Stimulated activated CD8-positive, alpha-beta memory T cell treated with anti-CD3 and anti-CD28 coated beads, Interleukin-7, amount 100 ng/mL, for 24 hours (primary cell): ENCODE data around the gene ADPRHL1.

Source experiments
- DNase-seq: peaks from one replicate; pipeline ENCODE4 v3.0.0-alpha.2; 2020; ENCODE audit warnings: low read depth

Gene ADPRHL1

GRCh38 chr13:113432506-113433270 lies 20.6 kb downstream of the ADPRHL1 start:
- no peak for DNase-seq

DNA sequence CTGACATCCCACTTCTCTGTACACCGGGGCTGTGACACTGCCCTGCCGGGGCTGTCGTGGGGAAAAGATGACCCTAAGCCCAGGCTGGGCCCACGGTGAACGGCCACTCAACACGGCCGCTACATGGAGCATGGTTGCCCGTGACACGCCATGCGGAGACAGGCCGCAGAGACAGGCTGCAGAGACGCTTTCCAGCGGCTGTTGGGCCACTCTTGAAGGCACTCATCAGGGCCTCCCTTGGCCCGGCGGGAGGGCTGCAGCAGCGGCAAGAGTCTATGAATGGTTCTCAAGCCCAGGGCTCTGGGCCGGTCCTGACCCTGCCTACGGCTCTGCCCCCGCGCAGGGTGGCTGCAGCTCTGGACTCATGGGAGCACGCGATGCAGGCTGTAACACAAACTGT lies 22.1 kb downstream of the ADPRHL1 start:
- no peak for DNase-seq

DNA sequence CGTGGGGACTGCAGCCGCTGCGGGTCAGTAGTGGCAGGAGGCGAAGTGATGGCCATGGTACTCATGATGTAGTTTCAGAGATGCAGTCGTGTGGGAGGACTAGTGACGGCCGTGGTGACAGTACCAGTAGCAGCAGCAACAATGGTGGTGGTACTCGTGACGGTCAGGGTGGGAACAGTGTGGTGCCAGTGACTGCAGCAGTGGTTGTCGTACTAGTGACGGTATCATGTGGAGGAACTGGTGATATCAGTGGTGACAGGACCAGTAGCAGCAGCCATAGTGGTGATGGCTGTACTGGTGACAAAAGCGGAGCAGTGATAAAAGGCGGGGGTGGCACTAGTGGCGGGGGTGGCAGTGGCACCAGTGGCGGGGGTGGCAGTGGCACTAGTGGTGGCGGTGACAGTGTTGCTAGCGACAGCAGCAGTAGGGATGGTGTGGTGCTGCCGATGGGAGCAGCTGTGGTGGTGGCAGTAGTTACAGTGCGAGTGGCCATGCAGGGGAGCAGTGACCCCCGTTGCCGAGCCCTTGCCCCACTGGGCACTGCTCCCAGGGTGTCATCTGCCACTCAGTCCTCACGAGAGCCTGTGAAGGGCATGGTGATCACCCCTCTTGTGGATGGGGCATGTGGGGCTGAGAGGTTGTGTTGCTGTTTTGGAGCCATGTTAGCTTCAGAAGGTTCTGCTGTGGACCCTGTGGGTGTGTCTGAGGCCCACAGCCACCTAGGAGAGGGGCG lies 22.7 kb downstream of the ADPRHL1 start:
- no peak for DNase-seq

DNA sequence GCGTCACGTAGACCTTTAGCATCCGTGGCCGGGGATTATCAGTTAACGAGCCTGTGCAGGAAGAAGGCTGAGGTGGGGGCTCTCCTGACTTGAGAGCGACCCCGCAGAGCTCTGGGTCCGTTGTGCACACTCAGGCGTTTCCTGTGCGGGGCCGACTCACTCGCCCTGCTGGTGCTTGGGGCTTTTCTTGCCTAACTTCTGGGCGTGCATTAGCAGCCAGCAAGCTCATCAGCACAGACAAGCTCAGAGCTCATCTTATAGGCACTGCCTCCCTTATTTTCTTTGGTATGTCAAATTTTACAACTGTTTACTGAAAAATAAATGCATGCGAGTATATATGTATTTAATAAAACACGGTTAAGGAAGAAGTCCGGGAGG lies 23.7 kb downstream of the ADPRHL1 start:
- no peak for DNase-seq

- DNase-seq, result no peak
These were observed 24.2 kb downstream of the ADPRHL1 start for GRCh38 chr13:113428871-113429607.

DNA sequence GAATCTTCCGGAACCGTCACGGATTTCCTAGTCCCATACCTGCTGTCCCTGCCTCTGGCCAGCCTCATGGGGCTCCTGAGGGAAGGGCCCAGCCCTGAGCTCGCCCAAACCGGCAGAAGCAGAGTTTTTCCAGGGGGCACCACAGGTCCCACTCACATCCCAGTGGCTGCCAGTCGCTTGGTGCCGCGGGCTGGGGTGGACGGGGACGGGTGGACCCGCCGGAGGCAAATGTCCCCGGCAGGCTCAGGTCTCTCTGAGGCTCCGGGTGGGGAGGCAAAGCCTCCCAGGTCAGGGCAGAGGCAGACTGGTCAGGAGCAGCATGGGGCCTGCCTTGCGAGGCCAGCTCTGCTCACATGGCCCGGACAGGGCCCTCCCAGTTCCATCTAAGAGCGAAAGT lies 24.8 kb downstream of the ADPRHL1 start:
- no peak for DNase-seq

- no peak for DNase-seq
These were observed 25.5 kb downstream of the ADPRHL1 start for GRCh38 chr13:113427562-113428468.

- no peak for DNase-seq
These were observed 26.7 kb downstream of the ADPRHL1 start for GRCh38 chr13:113426591-113426986.

GRCh38 chr13:113425941-113426590 lies 27.2 kb downstream of the ADPRHL1 start:
- DNase-seq, result no peak

DNA sequence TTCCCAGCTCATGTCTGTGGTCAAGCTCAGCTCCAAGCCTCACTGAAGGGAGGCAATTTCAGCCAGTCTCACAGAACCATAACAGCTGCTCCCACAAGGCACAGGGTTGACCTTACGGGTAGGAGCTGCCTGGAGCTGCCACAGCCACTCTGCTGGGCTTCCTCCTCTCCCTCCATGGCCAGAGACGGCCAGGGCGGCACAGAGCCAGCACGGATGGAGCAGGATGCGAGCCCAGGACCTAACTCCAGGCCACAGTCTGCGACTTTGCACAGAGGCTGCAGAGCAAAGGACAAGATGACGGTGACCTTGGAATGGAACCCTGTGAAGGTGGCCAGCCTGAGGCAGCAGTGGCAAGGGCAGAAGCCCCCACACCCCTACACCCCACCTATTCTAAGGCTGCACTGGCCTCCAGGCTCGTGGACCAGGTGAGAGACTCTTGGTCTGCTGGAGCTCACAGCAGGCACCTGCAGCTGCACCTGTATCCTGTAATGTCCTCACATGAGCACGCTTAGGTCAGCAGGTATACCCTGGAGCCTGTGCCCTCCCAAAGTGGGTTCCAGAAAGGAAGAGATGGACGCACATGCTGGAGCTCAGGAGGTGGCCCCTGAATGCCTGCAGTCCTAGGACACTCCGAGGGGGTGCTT lies 29.6 kb downstream of the ADPRHL1 start:
- DNase-seq, result no peak

DNA sequence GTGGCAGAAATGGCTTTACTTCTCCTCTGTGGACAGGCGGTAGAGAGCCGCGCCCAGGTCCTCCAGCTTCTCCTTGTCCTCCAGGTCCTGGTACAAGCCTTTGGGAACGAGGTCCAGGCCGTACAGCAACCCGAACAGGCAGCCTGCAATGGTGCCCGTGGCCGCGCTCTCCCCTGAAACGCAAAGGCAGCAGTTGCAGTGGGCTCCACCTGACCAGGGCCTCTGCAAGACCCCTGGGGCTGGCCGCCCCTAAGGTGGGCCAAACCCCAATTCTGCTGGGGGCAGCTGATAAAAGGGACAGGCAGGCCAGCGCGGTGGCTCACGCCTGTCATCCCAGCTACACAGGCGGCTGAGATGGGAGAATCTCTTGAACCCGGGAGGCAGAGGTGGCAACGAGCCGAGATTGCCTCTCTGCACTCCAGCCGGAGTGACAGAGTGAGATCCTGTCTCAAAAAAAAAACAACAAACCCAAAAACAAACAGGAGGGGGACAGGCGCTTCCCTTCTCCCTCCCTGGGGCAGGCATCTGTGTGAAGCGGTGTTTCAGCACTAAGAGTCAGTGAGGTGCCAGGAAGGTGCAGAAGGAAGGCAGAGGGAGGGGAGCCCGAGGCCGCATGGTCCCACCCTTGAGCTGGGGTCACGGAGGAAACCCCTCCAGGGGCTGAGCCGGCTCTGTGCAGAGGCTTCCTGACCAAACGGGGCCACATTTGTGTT lies 30.3 kb downstream of the ADPRHL1 start:
- no peak for DNase-seq

- no peak for DNase-seq
These were observed 31.5 kb downstream of the ADPRHL1 start for GRCh38 chr13:113421673-113422270.

DNA sequence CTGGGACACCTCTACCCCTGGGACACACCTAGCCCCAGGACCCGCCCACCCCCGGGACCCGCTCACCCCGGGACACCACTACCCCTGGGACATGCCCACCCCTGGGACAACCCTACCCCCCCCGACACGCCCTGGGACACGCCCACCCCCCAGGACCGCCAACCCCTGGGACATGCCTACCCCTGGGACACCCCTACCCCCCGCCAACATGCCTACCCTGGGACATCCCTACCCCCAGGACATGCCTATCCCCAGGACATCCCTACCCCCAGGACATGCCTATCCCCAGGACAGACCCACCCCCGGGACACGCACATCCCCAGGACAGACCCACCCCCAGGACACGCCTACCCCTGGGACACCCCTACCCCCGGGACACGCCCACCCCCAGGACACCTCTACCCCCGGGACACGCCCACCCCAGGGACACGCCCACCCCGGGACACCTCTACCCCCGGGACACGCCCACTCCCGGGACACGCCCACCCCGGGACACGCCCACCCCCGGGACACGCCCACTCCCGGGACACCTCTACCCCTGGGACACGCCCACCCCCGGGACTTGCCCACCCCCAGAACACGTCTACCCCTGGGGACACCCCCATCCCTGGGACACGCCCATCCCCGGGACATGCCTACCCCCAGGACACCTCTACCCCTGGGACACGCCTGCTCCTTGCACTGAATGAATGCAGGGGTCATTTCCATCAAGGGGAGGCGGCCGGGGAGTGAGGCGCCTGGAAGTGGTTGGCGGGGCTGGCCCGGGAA lies 32.3 kb downstream of the ADPRHL1 start:
- no peak for DNase-seq

DNA sequence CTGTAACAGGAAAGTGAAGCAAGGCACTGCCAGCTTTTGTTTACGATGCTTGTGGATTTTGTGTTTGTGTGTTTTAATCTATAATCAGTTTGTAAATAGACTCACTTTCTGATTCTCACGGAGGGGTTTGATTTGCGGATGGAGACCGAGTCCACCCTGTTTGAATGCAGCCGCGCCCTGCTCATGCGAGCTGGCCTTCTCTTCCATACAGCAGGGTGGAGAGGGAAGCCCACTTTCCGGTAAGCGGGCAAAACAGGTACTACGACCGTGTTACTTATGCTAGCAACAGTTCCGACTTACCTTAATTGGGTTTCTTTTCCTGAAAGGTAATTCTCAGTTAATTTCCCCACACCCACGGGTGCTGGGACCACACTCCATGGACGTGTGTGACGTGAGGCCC lies 33.1 kb downstream of the ADPRHL1 start:
- no peak for DNase-seq

- no peak for DNase-seq
These were observed 33.6 kb downstream of the ADPRHL1 start for GRCh38 chr13:113419531-113420193.

GRCh38 chr13:113418722-113419049 lies 34.6 kb downstream of the ADPRHL1 start:
- DNase-seq, result no peak

DNA sequence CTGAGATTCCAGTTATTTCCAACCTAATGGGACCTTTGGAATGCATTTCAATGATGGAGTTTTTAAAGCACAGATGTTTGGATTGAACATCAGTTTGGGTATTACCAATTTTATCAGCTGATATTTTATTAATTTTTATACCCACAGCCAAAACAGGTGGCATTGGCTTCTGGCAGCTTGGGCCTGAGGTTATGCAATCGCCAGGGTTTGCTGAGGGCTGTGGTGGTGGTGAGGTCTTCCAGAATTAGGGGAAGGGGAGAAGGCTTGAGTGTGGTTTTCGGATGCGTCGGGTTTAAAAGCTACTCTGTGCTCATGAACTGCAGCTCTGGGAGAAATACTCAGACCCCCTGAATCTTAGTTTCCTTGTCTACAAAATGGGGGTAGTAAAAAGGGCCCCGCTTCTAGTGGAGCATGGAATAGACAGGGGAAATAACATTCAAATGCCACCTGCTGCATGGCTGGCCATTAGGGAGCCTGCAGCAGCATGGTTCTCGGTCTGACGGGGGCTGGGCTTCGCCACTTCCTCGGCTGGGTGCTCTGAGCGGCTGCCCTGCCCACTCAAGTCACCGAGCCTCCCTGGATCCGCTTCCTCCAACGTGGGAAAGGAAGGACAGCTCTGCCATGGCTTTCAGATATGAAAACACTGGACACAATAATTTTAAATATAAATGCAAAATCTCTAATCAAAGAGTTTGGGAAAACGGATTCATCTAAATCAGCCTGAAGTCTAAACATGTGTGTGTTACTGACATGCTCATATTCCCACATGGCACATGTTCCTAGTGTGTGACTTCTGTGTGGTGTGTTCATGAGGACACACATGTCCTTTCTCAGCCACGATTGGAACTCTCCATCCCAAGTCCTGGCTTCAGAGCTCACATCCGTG lies 35.2 kb downstream of the ADPRHL1 start:
- no peak for DNase-seq
